HepG2 (cell line): ENCODE results near the gene ZDHHC7. TPM values are rescaled to one million over a fixed set of nuclear protein-coding genes. Genes with fewer than 3 reads are reported as not detected.

Experiments used
- ADNP ChIP-seq: sonication (generic); formaldehyde crosslinking; IDR thresholded peaks from 2 replicates; pipeline ENCODE4 v1.4.0; 2020; ENCODE audit warnings: missing genetic modification reagents
- ARNT2 ChIP-seq: sonication (generic); formaldehyde crosslinking; IDR thresholded peaks from 2 replicates; pipeline ENCODE4 v1.8.0; 2022; ENCODE audit warnings: mild to moderate bottlenecking, low read depth, missing genetic modification reagents, moderate library complexity
- FOXP4 ChIP-seq: sonication (generic); formaldehyde crosslinking; IDR thresholded peaks from 2 replicates; pipeline ENCODE4 v1.4.0; 2020; ENCODE audit warnings: missing genetic modification reagents
- GTF3A ChIP-seq: sonication (generic); formaldehyde crosslinking; conservative IDR thresholded peaks from 2 replicates; pipeline ENCODE4 v1.4.0; 2020; ENCODE audit warnings: mild to moderate bottlenecking, missing genetic modification reagents
- HDAC1 ChIP-seq: sonication (generic); formaldehyde crosslinking; IDR thresholded peaks from 2 replicates; pipeline ENCODE4 v1.5.1; 2020; ENCODE audit warnings: mild to moderate bottlenecking, missing genetic modification reagents
- NFRKB ChIP-seq: fragments of 450-650 bp; IDR thresholded peaks from 2 replicates; pipeline ENCODE4 v1.6.1; 2017
- PITX1 ChIP-seq: sonication (generic); formaldehyde crosslinking; IDR thresholded peaks from 2 replicates; pipeline ENCODE4 v1.5.1; 2020; ENCODE audit warnings: mild to moderate bottlenecking, missing genetic modification reagents
- POLR2G ChIP-seq: fragments of 200-400 bp; formaldehyde crosslinking; IDR thresholded peaks from 2 replicates; pipeline ENCODE4 v1.6.1; 2018; ENCODE audit warnings: mild to moderate bottlenecking, low read depth, low read length, moderate library complexity
- SMC3 ChIP-seq: IDR thresholded peaks from 2 replicates; pipeline ENCODE4 v1.6.1; 2011; ENCODE audit warnings: low read length, improper control_type of control experiment
- STAT5B ChIP-seq: sonication (generic); formaldehyde crosslinking; IDR thresholded peaks from 2 replicates; pipeline ENCODE4 v1.4.0; 2020; ENCODE audit warnings: missing genetic modification reagents
- ZBTB8A ChIP-seq: sonication (generic); formaldehyde crosslinking; IDR thresholded peaks from 2 replicates; pipeline ENCODE4 v1.4.0; 2020; ENCODE audit warnings: mild to moderate bottlenecking, low read depth, missing genetic modification reagents, borderline replicate concordance
- ZNF407 ChIP-seq: sonication (generic); formaldehyde crosslinking; IDR thresholded peaks from one replicate; pipeline ENCODE4 v1.5.1; 2020; ENCODE audit warnings: mild to moderate bottlenecking, missing genetic modification reagents; ENCODE audit errors: not compliant biosample characterization
- ZNF652 ChIP-seq: IDR thresholded peaks from 2 replicates; pipeline ENCODE4 v1.6.1; 2016; ENCODE audit warnings: low read depth, borderline replicate concordance
- ZSCAN29 ChIP-seq: sonication (generic); formaldehyde crosslinking; conservative IDR thresholded peaks from 2 replicates; pipeline ENCODE4 v1.4.0; 2020; ENCODE audit warnings: mild to moderate bottlenecking, missing genetic modification reagents
- polyA plus RNA-seq, 8 experiments: library from polyadenylated mRNA; depleted of rRNA in 3 of 8; stranded (reverse) in 7 of 8; unstranded in 1 of 8; fragments of >200 nt; fragmentation: Illumina TruSeq in 4 of 8; extraction: Trizol in 4 of 8; gene quantifications; 2 replicates each; pipeline versions ENCODE4 v1.2.1 to v1.2.3, GENCODE V29; 2011 to 2016; ENCODE audit warnings: low read depth in 4 of 8, missing spikeins in 1 of 8, mixed read lengths in 1 of 8; ENCODE audit not compliant: insufficient read depth in 1 of 8
- total RNA-seq, 5 experiments: library from RNA; depleted of rRNA; stranded (reverse); fragments of >200 nt; fragmentation: Illumina TruSeq; extraction: Trizol; gene quantifications; 2 replicates each; pipeline ENCODE4 v1.2.3, GENCODE V29; 2016; ENCODE audit warnings: low read depth in 1 of 5
- TF ChIP-seq, protein P1 (sequence below): sonication (generic); formaldehyde crosslinking; conservative IDR thresholded peaks from 2 replicates; pipeline ENCODE4 v1.8.0; 2022; ENCODE audit warnings: mild to moderate bottlenecking, moderate library complexity, missing genetic modification reagents
- TF ChIP-seq, protein P2 (sequence below): sonication (generic); formaldehyde crosslinking; IDR thresholded peaks from 2 replicates; pipeline ENCODE4 v1.4.0; 2020; ENCODE audit warnings: missing genetic modification reagents

The ZDHHC7 gene
- total and polyA plus RNA-seq, 2 of the 13 experiments (the other 11 are each of a cell fraction or from before 2014, with no cell fraction given), result 46.8 to 67.6 TPM

DNA sequence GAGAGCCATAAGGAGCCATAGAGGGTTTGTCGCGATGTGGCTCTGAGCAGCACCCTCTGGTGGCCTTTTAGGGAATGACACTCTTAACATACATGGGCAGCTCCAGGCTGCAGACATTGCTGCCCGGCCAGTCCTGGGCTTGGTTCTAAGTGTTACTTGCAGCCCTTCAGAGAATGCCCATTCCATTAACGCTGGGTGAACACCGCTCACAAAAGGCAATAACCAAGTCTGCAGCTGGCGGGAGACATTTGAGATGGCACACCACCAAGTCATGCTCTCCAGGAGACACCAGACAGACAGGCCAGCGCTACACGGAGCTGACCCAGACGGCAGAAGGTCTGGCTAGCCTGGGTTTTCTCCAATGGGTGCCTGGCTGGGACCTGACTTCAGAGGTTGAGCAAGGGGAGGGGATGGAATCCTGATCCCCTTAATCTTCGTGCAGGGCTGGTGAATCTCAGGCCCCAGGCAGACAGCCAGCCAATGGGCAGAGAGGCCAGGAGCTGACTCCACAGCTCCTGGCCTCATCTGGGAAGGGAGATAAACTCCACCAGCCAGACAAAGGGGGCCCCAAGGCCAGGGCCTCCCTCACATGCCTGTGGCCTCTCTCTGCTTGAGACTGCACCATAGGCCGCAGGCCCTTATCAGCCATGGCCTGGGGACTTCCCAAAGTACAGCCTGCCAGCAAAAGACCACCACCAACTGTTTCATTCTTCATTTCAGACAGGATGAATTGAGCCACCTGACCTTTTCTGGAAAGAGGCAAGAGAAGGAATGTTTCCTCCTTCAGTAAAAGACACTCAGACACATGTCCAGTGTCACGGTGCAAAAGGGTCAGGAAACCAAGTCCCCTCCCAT, 58.8 kb downstream of the ZDHHC7 start (continued):
- TF ChIP-seq ZNF407 (CRISPR knock-in tag) (no peak), ZSCAN29 (no peak), SMC3 (peak; percentile 96), STAT5B (CRISPR knock-in tag) (no peak), NFRKB (no peak), GTF3A (CRISPR knock-in tag) (no peak), FOXP4 (peak; percentile 8; the same call in 1 of the 2 replicates), ZBTB8A (CRISPR knock-in tag) (no peak), ARNT2 (CRISPR knock-in tag) (0 out of 2 replicates have a peak, but pooled peaks have one; percentile 40), ZNF652 (no peak), ADNP (CRISPR knock-in tag) (no peak), POLR2G (no peak), PITX1 (CRISPR knock-in tag) (peak; percentile 34), HDAC1 (CRISPR knock-in tag) (peak; percentile 15; the same call in 1 of the 2 replicates)
- TF ChIP-seq, protein P1, sequence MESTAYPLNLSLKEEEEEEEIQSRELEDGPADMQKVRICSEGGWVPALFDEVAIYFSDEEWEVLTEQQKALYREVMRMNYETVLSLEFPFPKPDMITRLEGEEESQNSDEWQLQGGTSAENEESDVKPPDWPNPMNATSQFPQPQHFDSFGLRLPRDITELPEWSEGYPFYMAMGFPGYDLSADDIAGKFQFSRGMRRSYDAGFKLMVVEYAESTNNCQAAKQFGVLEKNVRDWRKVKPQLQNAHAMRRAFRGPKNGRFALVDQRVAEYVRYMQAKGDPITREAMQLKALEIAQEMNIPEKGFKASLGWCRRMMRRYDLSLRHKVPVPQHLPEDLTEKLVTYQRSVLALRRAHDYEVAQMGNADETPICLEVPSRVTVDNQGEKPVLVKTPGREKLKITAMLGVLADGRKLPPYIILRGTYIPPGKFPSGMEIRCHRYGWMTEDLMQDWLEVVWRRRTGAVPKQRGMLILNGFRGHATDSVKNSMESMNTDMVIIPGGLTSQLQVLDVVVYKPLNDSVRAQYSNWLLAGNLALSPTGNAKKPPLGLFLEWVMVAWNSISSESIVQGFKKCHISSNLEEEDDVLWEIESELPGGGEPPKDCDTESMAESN (CRISPR knock-in tag), result no peak
- TF ChIP-seq, protein P2, sequence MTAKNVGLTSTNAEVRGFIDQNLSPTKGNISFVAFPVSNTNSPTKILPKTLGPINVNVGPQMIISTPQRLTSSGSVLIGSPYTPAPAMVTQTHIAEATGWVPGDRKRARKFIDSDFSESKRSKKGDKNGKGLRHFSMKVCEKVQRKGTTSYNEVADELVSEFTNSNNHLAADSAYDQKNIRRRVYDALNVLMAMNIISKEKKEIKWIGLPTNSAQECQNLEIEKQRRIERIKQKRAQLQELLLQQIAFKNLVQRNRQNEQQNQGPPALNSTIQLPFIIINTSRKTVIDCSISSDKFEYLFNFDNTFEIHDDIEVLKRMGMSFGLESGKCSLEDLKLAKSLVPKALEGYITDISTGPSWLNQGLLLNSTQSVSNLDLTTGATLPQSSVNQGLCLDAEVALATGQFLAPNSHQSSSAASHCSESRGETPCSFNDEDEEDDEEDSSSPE (CRISPR knock-in tag), result 0 out of 2 replicates have a peak, but pooled peaks have one; percentile 1
